Left colon (tissue), 2 donors: Measurements from ENCODE around the gene MRPS16. TPM values are rescaled to one million over a fixed set of nuclear protein-coding genes. Genes with fewer than 3 reads are reported as not detected.

Source experiments
- ATAC-seq: fragments of 200-7000 bp; cut with Tn5 transposase; one replicate; pipeline ENCODE4 v1.9.1; 2020; ENCODE audit warnings: mild to moderate bottlenecking, moderate library complexity
- DNase-seq, 2 donors: peaks; one replicate each; pipeline ENCODE4 v3.0.0-alpha.2; 2020
- intact Hi-C, 2 donors: fragments of 100-400 bp; cut with DNase I in 1 of 2; cut with micrococcal nuclease in 1 of 2; formaldehyde crosslinking; loops; one replicate each; pipeline versions ENCODE4 v1.11.2 to v1.14.0; 2022; cut with DNase I, micrococcal nuclease
- total RNA-seq, 2 donors: library from RNA; stranded (reverse); fragmentation: NEBNext Ultra II Directional; extraction: Animal tissue kit (Norgen Biotek cat#: 25700); gene quantifications; one replicate each; pipeline ENCODE4 v1.2.1, GENCODE V29; 2021
- donor health status: DM: no; HTN: no; CAD: no.
- donor health status: DM: yes; HTN: yes; CAD: no.

The MRPS16 gene
- total RNA-seq, 2 donors from 2014 or later: 86.0 to 116 TPM

DNA sequence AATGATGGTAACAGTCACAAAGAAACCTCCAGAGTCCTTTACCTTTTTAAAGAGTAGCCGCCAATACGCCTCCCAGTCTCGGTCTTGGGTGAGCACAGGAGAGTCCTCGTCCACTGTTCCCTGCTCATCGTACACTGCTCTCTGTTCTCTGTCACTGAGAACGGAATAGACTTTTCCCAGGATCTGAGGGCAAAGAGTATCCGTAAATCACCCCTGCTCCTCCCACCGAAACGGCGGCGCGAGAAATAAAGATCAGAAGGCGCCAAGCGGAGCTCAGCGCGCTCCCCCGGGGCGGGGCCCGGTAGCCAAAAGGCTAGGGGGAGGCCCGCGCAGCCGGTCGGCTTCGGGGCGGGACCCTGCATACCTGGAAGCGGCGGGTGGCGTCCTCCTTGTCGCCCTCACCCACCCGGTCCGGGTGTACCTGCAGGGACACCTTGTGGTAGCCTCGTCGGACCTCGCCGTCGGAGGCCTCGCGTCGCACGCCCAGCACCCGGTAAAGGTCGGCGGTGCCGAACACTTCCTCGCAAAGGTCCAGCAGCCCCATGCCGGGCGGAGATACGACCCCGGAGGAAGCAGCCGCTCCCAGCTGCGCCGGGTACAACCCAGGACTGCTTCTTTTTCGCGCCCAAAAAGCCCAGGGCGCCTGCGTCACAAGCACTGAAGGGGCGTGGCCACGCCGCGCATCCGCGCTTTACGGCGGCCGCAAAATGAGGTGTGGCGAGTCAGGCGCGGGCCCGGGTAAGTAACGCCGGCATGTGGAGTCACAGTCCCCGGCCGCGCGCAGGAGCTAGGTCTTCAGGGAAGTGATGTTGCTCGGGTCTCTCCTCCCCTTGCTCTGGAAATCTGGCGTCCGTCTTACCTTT, 5.6 kb downstream of the MRPS16 start, which contains the start of gene DNAJC9:
Gene DNAJC9 (minus strand): TSS at position 610 of the 863 bp plus-strand sequence. CDS start 66 bp downstream, at position 544.
- intact Hi-C loops: no loop called here
- DNase-seq (peak; percentile 95 to 99), ATAC-seq (peak; percentile 85)

DNA sequence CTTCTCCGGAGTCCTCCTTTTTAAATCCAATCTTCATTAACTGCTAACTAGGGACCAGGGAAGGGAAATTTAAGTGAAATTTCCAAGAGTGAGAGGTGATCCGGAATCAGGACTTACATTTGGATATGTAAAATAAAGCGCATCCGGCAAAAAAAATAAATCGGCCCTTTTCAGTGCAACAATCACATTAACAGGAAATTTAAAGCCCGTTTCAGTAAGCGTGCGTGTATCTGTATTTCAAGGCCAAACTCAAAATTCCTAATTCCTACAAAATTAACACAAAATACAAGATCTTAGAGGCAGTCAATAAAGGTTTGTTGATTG, 6.2 kb downstream of the MRPS16 start:
- DNase-seq (no peak), ATAC-seq (no peak)
- intact Hi-C loops: no loop called here

DNA sequence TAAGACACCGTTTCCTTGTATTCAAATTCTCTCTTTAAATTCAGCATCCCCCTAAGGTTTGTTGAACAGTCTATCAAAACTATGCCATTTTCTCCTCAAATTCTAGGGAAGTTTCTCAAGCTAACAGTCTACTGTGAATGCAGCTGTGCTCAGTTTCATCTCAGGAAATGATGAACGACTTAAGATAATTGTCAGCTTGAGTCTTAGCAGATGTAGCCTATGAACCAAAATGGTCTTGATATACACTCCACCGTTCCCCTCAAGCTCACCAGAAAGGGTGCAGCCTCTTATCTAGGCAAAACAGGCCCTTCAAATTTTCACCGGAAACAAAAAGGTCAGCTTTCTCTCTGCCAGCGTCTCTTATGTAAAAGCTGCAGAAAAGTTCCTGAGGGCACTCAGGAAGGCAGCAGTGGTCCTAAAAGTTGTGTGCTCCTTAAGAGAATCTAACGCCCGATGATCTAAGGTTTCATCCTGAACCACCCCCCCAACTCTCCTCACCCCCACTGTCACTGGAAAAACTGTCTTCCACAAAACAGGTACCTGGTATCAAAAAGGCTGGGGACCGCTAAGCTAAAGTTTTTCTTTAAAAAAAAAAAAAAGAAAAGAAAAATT, 7.5 kb downstream of the MRPS16 start:
- intact Hi-C loops: no loop called here
- ATAC-seq: no peak
- no peak for DNase-seq

DNA sequence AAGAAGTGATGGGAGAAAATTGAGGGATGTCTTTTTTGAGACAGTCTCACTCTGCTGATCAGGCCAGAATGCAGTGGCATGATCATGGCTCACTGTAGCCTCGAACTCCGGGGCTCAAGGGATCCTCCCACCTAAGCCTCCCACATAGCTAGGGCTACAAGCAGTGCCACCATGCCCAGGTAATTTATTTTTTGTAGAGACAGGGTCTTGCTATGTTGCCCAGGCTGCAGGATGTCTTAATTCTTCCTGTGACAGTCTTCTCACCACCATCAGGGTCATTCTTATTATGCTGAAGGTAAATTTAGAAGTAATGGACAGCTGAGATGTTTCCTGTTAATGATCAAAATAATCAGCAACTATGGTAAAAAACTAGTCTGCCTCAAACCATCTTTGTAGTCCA, 12.5 kb downstream of the MRPS16 start:
- intact Hi-C loops: no loop called here
- DNase-seq (no peak), ATAC-seq (no peak)

DNA sequence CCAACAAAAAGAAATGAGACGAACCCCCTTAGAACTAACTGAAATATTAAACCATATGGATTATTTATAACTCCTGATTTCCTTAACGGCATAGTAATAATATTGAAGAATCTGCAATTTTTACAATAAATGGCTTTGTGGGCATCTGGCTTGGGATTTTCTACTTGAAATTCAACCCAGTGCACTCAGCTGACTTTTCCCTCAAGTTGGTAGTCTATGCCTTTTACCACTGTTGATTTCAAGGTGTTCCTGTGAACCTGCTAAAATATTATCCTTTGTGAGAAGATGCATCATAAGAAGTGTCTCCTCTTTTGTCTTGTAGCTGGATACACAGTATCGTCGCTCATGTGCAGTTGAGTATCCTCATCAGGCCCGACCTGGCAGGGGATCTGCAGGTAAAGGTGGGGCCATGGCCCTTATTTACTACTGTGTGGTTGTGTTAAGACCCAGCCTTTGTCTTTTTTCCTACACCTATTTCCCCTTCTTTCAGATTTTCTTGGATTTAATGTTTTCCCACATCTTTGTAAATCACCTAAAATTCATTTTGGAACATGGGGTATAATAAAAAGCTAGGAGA, 13.4 kb downstream of the MRPS16 start:
- ATAC-seq: no peak
- intact Hi-C loops: no loop called here
- no peak for DNase-seq

DNA sequence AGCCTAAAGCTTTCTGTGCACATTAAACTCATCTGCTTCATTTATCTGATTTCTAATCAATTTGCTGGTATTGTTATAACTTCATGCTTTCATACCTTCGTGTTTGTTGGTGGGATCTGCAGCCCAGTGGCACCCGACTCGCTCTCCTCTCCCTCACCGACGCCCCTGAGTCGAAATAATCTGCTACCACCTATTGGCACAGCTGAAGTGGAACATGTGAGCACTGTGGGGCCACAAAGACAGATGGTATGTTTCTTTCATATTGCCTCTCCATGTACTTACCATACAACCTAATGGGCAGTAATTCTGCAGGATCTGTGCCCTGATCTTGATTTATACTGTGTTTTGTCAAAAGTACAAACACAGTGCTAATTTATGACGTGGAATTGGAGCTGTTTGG, 17.7 kb downstream of the MRPS16 start:
- no peak for ATAC-seq
- intact Hi-C loops: no loop called here
- DNase-seq: no peak

DNA sequence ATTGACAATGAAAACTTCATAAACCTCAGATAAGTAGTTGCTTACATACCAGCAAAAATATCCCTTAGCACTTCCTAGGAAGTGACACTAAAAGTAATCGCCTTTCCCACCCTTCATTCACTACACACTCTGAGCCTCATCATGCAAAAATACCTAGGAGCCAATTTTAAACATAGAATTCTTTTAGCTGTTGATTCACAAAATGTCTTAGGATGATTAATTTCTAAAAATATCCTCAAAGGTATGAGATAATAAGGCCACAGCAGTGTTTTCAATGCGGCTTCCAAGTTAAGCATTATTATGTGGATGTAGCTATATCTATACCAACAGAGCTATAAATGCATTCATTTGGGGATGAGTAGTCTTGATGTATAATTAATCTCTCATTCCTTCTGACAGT, 18.6 kb downstream of the MRPS16 start:
- no peak for ATAC-seq
- intact Hi-C loops: no loop called here
- DNase-seq: no peak

DNA sequence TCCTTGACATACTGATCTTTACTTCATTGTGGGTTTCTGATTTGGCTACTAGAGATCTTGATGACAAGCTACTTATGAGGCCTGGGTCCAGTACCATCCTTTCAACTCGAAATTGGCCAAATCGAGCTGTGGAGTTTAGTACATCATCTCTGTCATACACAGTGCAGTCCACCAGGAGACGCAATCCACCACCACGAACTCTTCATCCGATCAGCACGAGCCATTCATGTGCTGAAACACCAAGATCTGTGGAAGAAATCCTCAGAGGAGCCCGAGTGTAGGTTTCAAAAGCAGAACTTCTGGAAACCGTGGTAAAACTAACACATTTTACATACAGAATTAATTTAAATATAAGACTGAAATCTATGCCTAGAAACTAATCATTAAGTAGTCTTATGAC, 19.6 kb downstream of the MRPS16 start:
- intact Hi-C loops: no loop called here
- ATAC-seq (no peak), DNase-seq (no peak)

DNA sequence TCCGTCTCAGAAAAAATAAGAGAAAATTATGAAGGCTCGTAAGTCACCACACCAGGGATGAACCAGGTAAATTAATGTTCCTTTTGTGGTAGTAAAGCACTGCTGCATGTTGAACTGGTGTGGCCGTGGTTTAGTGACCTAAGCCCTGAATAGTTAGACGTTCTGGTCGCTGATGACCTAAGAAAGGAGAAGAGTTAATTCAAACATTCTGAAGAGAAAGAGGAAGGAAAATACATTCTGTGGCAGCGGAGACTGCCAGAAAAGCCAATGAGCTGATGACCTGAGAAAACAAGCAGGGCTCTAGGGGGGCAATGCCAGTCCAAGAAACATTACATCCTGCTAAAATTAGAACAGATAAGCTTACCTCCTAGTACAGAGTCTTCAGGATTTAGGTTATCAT, 22.9 kb downstream of the MRPS16 start:
- ATAC-seq (no peak), DNase-seq (no peak)
- intact Hi-C loops: no loop called here

DNA sequence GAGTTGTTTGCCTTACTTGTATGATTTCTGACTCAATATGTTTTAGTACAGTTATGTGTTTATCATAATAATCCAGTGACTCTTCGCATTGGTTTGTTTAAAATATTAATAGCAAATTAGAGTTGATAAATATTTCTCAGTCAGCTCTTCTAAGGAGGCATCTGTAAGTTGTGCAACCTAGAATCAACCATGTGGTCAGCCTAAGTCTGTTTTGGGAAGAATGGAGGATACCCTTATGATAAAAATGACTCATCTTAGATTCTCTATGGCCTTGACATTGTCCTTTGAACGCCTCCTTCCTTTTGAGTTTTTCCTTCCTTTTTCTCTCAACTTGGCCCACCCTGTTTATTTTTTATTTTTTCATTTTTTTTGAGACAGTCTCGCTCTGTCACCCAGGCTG, 24.2 kb downstream of the MRPS16 start:
- intact Hi-C loops: no loop called here
- no peak for ATAC-seq

DNA sequence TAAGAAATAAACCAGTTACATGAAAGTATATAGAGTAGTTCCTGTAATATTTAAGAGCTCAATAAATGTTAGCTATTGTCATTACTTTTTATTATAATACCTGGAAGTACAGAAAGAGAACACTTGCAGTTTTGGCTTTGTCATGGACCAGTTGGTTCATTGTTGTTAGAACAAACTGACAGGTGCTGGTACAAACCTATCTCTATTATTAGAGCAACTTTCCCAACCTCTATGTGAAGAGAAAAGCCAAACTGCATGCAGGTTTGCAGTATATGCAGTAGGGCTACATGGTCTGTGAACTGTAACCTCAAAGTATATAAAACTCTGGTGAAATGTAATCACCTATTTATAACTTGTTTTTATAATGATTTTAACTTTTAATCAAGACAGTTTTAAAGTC, 25.8 kb downstream of the MRPS16 start:
- ATAC-seq: no peak
- intact Hi-C loops: no loop called here

More for the DNA sequence above, 24.2 kb downstream of the MRPS16 start:
- no peak for DNase-seq

DNA sequence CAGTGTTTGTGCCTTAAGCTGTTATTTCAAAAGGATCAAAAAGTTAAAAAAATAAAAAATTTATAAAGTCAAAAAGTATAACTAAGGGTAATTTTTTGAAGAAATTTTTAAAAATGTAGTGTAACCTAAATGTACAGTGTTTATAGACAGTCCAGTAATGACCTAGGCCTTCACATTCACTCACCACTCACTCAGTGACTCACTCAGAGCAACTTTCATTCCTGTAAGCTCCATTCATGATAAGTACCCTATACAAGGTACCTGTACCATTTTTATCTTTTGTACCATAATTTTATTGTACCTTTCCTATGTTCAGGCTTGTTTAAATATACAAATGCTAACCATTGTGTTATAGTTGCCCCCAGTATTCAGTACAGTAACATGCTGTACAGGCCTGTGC, 26.9 kb downstream of the MRPS16 start:
- intact Hi-C loops: no loop called here
- ATAC-seq (no peak), DNase-seq (no peak)

More for the DNA sequence above, 25.8 kb downstream of the MRPS16 start:
- DNase-seq: no peak

DNA sequence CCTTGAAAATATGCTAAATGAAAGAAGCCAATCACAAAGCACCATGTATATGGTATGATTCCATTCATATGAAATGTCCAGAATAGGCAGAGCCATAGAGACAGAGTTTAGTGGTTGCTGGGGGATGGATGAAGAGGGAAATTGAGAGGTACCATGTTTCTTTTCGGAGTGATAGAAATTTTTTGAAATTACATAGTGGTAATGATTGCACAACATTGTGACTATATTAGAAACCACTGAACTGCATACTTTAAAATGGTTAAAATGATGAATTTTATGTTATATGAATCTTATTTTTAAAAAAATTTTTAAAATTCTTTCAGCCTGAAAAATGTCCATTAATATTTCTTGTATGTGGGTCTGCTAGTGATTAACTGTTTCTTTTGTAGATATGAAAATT, 31.5 kb downstream of the MRPS16 start:
- no peak for ATAC-seq
- intact Hi-C loops: no loop called here

DNA sequence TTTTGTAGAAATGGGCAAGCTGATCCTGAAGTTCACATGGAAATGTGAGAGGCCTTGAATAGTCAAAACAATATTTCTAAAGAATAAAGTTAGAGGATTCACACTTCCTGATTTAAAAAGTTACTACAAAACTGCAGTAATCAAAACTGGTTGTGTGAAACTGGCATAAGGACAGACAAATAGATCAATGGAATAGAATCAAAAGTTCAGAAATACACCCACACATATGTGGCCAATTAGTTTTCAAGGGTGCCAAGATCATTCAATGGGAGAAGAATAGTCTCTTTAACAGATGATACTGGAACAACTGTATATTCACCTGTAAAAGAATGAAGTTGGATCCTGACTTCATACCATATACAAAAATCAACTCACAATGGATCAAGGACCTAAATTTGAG, 33.1 kb downstream of the MRPS16 start:
- DNase-seq: no peak
- intact Hi-C loops: no loop called here
- ATAC-seq: no peak

More for the DNA sequence above, 31.5 kb downstream of the MRPS16 start:
- no peak for DNase-seq

DNA sequence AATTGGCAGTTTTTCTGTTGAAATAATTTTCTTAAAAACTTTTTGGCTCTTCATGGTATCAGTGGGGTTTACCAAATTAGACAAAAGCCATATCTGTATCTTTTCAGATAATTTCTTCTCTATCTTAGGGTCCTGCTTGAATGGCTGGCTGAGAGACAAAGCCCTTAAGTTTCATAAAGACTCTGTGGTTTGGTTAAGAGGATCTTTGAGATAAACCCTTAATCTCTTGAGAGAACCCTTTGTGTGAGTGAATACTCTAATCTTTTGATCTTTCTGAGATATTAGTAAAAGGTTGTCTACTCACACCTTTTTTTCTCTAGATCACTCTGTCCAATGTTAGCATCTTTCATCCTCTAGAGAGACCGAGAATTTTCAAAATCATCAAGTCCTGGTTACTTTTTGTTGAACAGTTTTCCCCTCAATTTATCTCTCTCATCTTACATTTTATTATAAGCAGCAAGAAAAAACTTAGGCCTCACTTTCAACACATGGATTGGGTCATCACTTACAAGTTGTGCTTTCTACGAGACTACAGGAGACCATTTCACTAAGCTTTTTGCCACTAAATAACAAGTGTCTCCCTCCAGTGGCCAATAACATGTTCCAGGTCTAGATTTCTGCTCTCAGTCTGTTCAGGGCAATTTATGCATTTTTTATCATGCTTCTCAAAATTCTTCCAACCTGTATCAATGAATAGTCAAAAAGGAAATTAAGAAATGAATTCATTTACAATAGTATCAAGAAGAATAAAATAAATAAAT, 33.8 kb downstream of the MRPS16 start:
- ATAC-seq (no peak), DNase-seq (no peak)
- intact Hi-C loops: no loop called here

DNA sequence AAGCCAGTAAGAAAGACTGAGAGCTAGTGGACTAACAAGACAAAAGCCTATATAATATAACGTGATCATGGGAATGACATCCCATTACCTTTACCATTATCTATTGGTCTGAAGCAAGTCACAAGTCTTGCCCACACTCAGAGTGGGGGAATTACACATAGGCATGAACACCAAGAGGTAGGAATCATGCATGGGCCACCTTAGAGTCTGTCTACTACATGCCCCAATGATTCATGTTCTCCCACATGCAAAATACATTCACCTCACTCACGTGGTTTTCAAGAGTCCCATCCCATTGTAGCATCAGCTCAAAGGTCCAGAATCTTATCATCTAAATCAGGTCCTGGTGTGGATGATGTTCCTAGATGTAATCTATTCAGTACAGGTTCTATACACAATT, 34.8 kb downstream of the MRPS16 start:
- intact Hi-C loops: no loop called here

DNA sequence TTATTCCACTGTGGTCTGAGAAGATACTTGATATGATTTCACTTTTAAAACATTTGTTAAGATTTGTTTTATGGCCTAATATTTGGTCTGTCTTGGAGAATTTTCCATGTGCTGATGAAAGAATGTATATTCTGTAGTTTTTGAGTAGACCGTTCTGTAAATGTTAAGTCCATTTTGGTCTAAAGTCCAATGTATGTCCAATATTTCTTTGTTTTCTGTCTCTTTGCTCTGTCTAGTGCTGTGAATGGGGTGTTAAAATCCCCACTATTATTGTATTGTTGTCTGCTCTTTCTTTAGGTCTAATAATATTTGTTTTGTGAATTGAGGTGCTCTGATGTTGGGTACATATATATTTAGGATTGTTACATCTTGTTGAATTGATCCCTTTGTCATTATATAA, 36.7 kb downstream of the MRPS16 start:
- no peak for ATAC-seq
- no peak for DNase-seq
- intact Hi-C loops: no loop called here

More for the DNA sequence above, 34.8 kb downstream of the MRPS16 start:
- DNase-seq (no peak), ATAC-seq (no peak)

DNA sequence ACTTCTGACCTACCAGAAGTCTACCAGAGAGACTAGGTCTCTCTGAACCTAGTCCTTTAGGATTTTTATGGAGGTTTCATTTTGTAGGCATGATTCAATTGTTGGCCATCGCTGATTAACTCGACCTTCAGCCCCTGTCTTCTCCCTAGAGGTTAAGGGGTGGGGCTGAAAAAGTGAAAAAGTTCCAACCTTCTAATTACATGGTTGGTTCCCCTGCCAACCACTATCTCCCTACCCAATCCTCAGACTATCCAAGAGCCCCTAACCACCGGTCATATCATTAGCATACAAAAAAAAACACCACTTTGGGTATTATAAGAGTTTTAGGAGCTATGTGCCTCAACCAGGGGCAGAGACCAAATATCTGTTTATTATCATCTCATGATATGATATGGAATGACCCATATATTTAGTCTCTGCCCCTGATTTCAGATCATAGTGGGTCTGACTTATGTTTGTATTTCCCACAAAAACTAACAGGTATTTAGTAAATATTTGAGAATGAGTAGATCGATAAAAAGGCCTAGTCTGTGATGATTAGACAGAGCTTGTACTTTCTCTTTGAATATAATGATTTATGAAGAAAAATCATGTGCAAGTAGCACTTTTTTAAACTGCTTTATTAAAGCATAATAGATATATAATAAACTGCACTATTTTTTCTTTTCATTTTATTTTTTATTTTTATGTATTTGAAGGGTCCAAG, 41.2 kb downstream of the MRPS16 start:
- DNase-seq: no peak
- intact Hi-C loops: no loop called here

More for the DNA sequence above, 41.2 kb downstream of the MRPS16 start:
- ATAC-seq: no peak
